ENCODE data around the gene FAM53A.

FAM53A gene

GRCh38 chr4:1598206-1599025, 85.7 kb downstream of the FAM53A start:
- Histone ChIP-seq H2BK5ac (ENCODE audit: low read length) (no peak overlapping the region), H4K5ac (ENCODE audit: low read length) (no peak overlapping the region), H3K4me3 (ENCODE audit: low read length) (no peak overlapping the region), H2AK5ac (ENCODE audit: low read length) (no peak overlapping the region), H3K18ac (ENCODE audit: low read length) (no peak overlapping the region), H3K4me2 (ENCODE audit: low read length) (no peak overlapping the region), H3K4ac (ENCODE audit: low read depth, low read length) (no peak overlapping the region), H3K23ac (ENCODE audit: low read length) (no peak overlapping the region), H3K27ac (ENCODE audit: low read depth, low read length) (no peak overlapping the region), H4K8ac (ENCODE audit: low read depth, low read length) (no peak overlapping the region), H2BK120ac (ENCODE audit: low read depth, low read length) (no peak overlapping the region), H3K56ac (ENCODE audit: low read length) (no peak overlapping the region), H3K79me2 (ENCODE audit: control insufficient read depth, insufficient read depth, low read length) (no peaks in the 10 kb centered on the region), H3K36me3 (ENCODE audit: control insufficient read depth, insufficient read depth, low read length) (no peaks in the 10 kb centered on the region), H3K9ac (ENCODE audit: low read length) (no peak overlapping the region), H3K27me3 (ENCODE audit: insufficient read depth, low read length, poor library complexity) (no peaks in the 10 kb centered on the region), H3K4me1 (ENCODE audit: control insufficient read depth, low read depth, low read length) (no peaks in the 10 kb centered on the region), H2BK15ac (replicated peaks; ENCODE audit: low read depth) (no peak overlapping the region), H3K79me1 (ENCODE audit: low read length) (no peaks in the 10 kb centered on the region)
- DNase-seq = no peak
- WGBS (ENCODE audit: extremely low coverage, insufficient coverage, low lambda C conversion rate) = no CpG with 5 or more reads among the region's 42 CpGs

GRCh38 chr4:1597021-1597931, 86.8 kb downstream of the FAM53A start:
- H3K4me1 ChIP-seq (ENCODE audit: control insufficient read depth, low read depth, low read length) = no peaks in the 10 kb centered on the region
- no peak overlapping the region for H3K56ac ChIP-seq (ENCODE audit: low read length)
- no peaks in the 10 kb centered on the region for H3K27me3 ChIP-seq (ENCODE audit: insufficient read depth, low read length, poor library complexity)
- WGBS (ENCODE audit: extremely low coverage, insufficient coverage, low lambda C conversion rate) = no CpG with 5 or more reads among the region's 26 CpGs
- H3K4me2 ChIP-seq (ENCODE audit: low read length) = no peak overlapping the region
- no peak overlapping the region for H2BK5ac ChIP-seq (ENCODE audit: low read length)
- no peak overlapping the region for H2AK5ac ChIP-seq (ENCODE audit: low read length)
- no peak overlapping the region for H3K9ac ChIP-seq (ENCODE audit: low read length)
- H3K27ac ChIP-seq (ENCODE audit: low read depth, low read length) = no peak overlapping the region
- no peak overlapping the region for H2BK120ac ChIP-seq (ENCODE audit: low read depth, low read length)
- H3K36me3 ChIP-seq (ENCODE audit: control insufficient read depth, insufficient read depth, low read length) = no peaks in the 10 kb centered on the region
- no peak overlapping the region for H3K18ac ChIP-seq (ENCODE audit: low read length)
- no peaks in the 10 kb centered on the region for H3K79me1 ChIP-seq (ENCODE audit: low read length)
- no peak overlapping the region for H3K4ac ChIP-seq (ENCODE audit: low read depth, low read length)
- no peak overlapping the region for H4K5ac ChIP-seq (ENCODE audit: low read length)
- no peak overlapping the region for H4K8ac ChIP-seq (ENCODE audit: low read depth, low read length)
- no peak overlapping the region for H2BK15ac ChIP-seq (replicated peaks; ENCODE audit: low read depth)
- H3K23ac ChIP-seq (ENCODE audit: low read length) = no peak overlapping the region
- DNase-seq = no peak
- no peaks in the 10 kb centered on the region for H3K79me2 ChIP-seq (ENCODE audit: control insufficient read depth, insufficient read depth, low read length)
- H3K4me3 ChIP-seq (ENCODE audit: low read length) = no peak overlapping the region

- peak; percentile 30 for DNase-seq
- Histone ChIP-seq H3K79me1 (ENCODE audit: low read length) (no peaks in the 10 kb centered on the region), H3K4ac (ENCODE audit: low read depth, low read length) (no peak overlapping the region), H3K9ac (ENCODE audit: low read length) (no peak overlapping the region), H4K5ac (ENCODE audit: low read length) (no peak overlapping the region), H3K36me3 (ENCODE audit: control insufficient read depth, insufficient read depth, low read length) (no peaks in the 10 kb centered on the region), H2BK120ac (ENCODE audit: low read depth, low read length) (no peak overlapping the region), H2BK15ac (replicated peaks; ENCODE audit: low read depth) (no peak overlapping the region), H3K27me3 (ENCODE audit: insufficient read depth, low read length, poor library complexity) (no peaks in the 10 kb centered on the region), H4K8ac (ENCODE audit: low read depth, low read length) (no peak overlapping the region), H3K79me2 (ENCODE audit: control insufficient read depth, insufficient read depth, low read length) (no peaks in the 10 kb centered on the region), H2AK5ac (ENCODE audit: low read length) (no peak overlapping the region), H3K27ac (ENCODE audit: low read depth, low read length) (no peak overlapping the region), H2BK5ac (ENCODE audit: low read length) (no peak overlapping the region), H3K23ac (ENCODE audit: low read length) (no peak overlapping the region), H3K4me1 (ENCODE audit: control insufficient read depth, low read depth, low read length) (no peaks in the 10 kb centered on the region), H3K56ac (ENCODE audit: low read length) (no peak overlapping the region), H3K4me3 (ENCODE audit: low read length) (no peak overlapping the region), H3K4me2 (ENCODE audit: low read length) (no peak overlapping the region), H3K18ac (ENCODE audit: low read length) (no peak overlapping the region)
- WGBS (ENCODE audit: extremely low coverage, insufficient coverage, low lambda C conversion rate) = no CpG with 5 or more reads among the region's 16 CpGs
These were observed 87.7 kb downstream of the FAM53A start for GRCh38 chr4:1596393-1596792.

GRCh38 chr4:1595789-1596325, 88.3 kb downstream of the FAM53A start:
- H3K27ac ChIP-seq (ENCODE audit: low read depth, low read length) = no peak overlapping the region
- no peak overlapping the region for H3K56ac ChIP-seq (ENCODE audit: low read length)
- no peak overlapping the region for H2AK5ac ChIP-seq (ENCODE audit: low read length)
- no peak overlapping the region for H3K4me3 ChIP-seq (ENCODE audit: low read length)
- H2BK5ac ChIP-seq (ENCODE audit: low read length) = no peak overlapping the region
- no peak overlapping the region for H3K23ac ChIP-seq (ENCODE audit: low read length)
- no peak overlapping the region for H3K9ac ChIP-seq (ENCODE audit: low read length)
- H2BK120ac ChIP-seq (ENCODE audit: low read depth, low read length) = no peak overlapping the region
- no peak overlapping the region for H4K5ac ChIP-seq (ENCODE audit: low read length)
- H3K79me2 ChIP-seq (ENCODE audit: control insufficient read depth, insufficient read depth, low read length) = no peaks in the 10 kb centered on the region
- H3K4me1 ChIP-seq (ENCODE audit: control insufficient read depth, low read depth, low read length) = no peaks in the 10 kb centered on the region
- DNase-seq = no peak
- H3K79me1 ChIP-seq (ENCODE audit: low read length) = no peaks in the 10 kb centered on the region
- no peak overlapping the region for H2BK15ac ChIP-seq (replicated peaks; ENCODE audit: low read depth)
- no peak overlapping the region for H3K4ac ChIP-seq (ENCODE audit: low read depth, low read length)
- H4K8ac ChIP-seq (ENCODE audit: low read depth, low read length) = no peak overlapping the region
- no peak overlapping the region for H3K4me2 ChIP-seq (ENCODE audit: low read length)
- H3K27me3 ChIP-seq (ENCODE audit: insufficient read depth, low read length, poor library complexity) = no peaks in the 10 kb centered on the region
- H3K18ac ChIP-seq (ENCODE audit: low read length) = no peak overlapping the region
- no CpG with 5 or more reads among the region's 10 CpGs for whole genome bisulfite sequencing (ENCODE audit: extremely low coverage, insufficient coverage, low lambda C conversion rate)
- H3K36me3 ChIP-seq (ENCODE audit: control insufficient read depth, insufficient read depth, low read length) = no peaks in the 10 kb centered on the region

- H2AK5ac ChIP-seq (ENCODE audit: low read length) = no peak overlapping the region
- no peaks in the 10 kb centered on the region for H3K79me2 ChIP-seq (ENCODE audit: control insufficient read depth, insufficient read depth, low read length)
- H3K36me3 ChIP-seq (ENCODE audit: control insufficient read depth, insufficient read depth, low read length) = no peaks in the 10 kb centered on the region
- H3K56ac ChIP-seq (ENCODE audit: low read length) = no peak overlapping the region
- H3K18ac ChIP-seq (ENCODE audit: low read length) = no peak overlapping the region
- no peak overlapping the region for H2BK5ac ChIP-seq (ENCODE audit: low read length)
- WGBS (ENCODE audit: extremely low coverage, insufficient coverage, low lambda C conversion rate) = no CpG with 5 or more reads among the region's 24 CpGs
- H3K4me3 ChIP-seq (ENCODE audit: low read length) = no peak overlapping the region
- no peak overlapping the region for H3K4ac ChIP-seq (ENCODE audit: low read depth, low read length)
- H2BK120ac ChIP-seq (ENCODE audit: low read depth, low read length) = no peak overlapping the region
- no peaks in the 10 kb centered on the region for H3K27me3 ChIP-seq (ENCODE audit: insufficient read depth, low read length, poor library complexity)
- H3K23ac ChIP-seq (ENCODE audit: low read length) = no peak overlapping the region
- no peak overlapping the region for H4K8ac ChIP-seq (ENCODE audit: low read depth, low read length)
- no peak for DNase-seq
- no peak overlapping the region for H3K27ac ChIP-seq (ENCODE audit: low read depth, low read length)
- no peaks in the 10 kb centered on the region for H3K4me1 ChIP-seq (ENCODE audit: control insufficient read depth, low read depth, low read length)
- H3K4me2 ChIP-seq (ENCODE audit: low read length) = no peak overlapping the region
- no peak overlapping the region for H3K9ac ChIP-seq (ENCODE audit: low read length)
- H4K5ac ChIP-seq (ENCODE audit: low read length) = no peak overlapping the region
- no peak overlapping the region for H2BK15ac ChIP-seq (replicated peaks; ENCODE audit: low read depth)
- H3K79me1 ChIP-seq (ENCODE audit: low read length) = no peaks in the 10 kb centered on the region
These were observed 89.0 kb downstream of the FAM53A start for GRCh38 chr4:1594871-1595788.

Data from mesendoderm (in vitro differentiated cells).